Heart right ventricle (tissue), 16 donors: Measurements from ENCODE around the gene IMPA2. TPM values are rescaled to one million over a fixed set of nuclear protein-coding genes. Genes with fewer than 3 reads are reported as not detected.

ENCODE experiments used
- ATAC-seq, 8 donors: fragments of 200-7000 bp; cut with Tn5 transposase; one replicate each; pipeline ENCODE4 v1.9.1; 2020; ENCODE audit warnings: mild to moderate bottlenecking in 8 of 8, moderate library complexity in 8 of 8, moderate number of reproducible peaks in 1 of 8
- DNase-seq, 2 donors: peaks; one replicate each; pipeline ENCODE4 v3.0.0-alpha.2; 2020
- H3K27ac ChIP-seq, 10 donors: fragments of 200-600 bp; sonication (generic) in 2 of 10; one replicate each; pipeline versions ENCODE4 v1.5.0 to v1.8.0; 2020 to 2022; ENCODE audit warnings: mild to moderate bottlenecking in 3 of 10
- H3K27me3 ChIP-seq, 7 donors: fragments of 200-600 bp; one replicate each; pipeline ENCODE4 v1.8.0; 2021 to 2022; ENCODE audit warnings: mild to moderate bottlenecking in 2 of 7
- H3K36me3 ChIP-seq, 9 donors: fragments of 200-600 bp; sonication (generic) in 1 of 9; one replicate each; pipeline versions ENCODE4 v1.5.0 to v1.8.0; 2020 to 2022; ENCODE audit warnings: mild to moderate bottlenecking in 2 of 9
- H3K4me1 ChIP-seq, 9 donors: fragments of 200-600 bp; sonication (generic) in 1 of 9; one replicate each; pipeline versions ENCODE4 v1.5.0 to v1.8.0; 2020 to 2022; ENCODE audit warnings: mild to moderate bottlenecking in 4 of 9
- H3K4me3 ChIP-seq, 10 donors: fragments of 200-600 bp; sonication (generic) in 2 of 10; one replicate each; pipeline versions ENCODE4 v1.5.0 to v1.8.0; 2020 to 2022; ENCODE audit warnings: mild to moderate bottlenecking in 7 of 10, moderate library complexity in 2 of 10
- H3K9me3 ChIP-seq, 11 donors: fragments of 200-600 bp in 10 of 11; sonication (generic) in 2 of 11; one replicate each; pipeline versions ENCODE4 v1.5.0 to v1.8.0; 2013 to 2022; ENCODE audit warnings: mild to moderate bottlenecking in 2 of 11, control low read depth in 1 of 11, moderate library complexity in 1 of 11
- WGBS, 2 donors: extraction: QIAGEN DNeasy Blood & Tissue Kit; methylation state at CpG; one replicate each; pipeline ENCODE4 v1.1.7; 2013; ENCODE audit warnings: inconsistent platforms in 1 of 2; 5-methylcytosine and 5-hydroxymethylcytosine counted together
- intact Hi-C, 10 donors: fragments of 100-400 bp; cut with DNase I; formaldehyde crosslinking; loops; one replicate each; pipeline versions ENCODE4 v1.11.1 to v1.14.2; 2022
- polyA plus RNA-seq, 2 donors: library from polyadenylated mRNA; stranded (reverse); fragments of 200-250 nt; gene quantifications; one replicate each; pipeline ENCODE4 v1.2.3, GENCODE V29; 2013
- total RNA-seq, 10 donors: library from RNA; stranded (reverse); fragmentation: NEBNext Ultra II Directional in 3 of 10; extraction: Animal tissue kit (Norgen Biotek cat#: 25700) in 3 of 10; gene quantifications; one replicate each; pipeline versions ENCODE4 v1.2.1 to v1.2.4, GENCODE V29; 2021 to 2023
- TF ChIP-seq, protein P1 (sequence below), 9 donors: fragments of 200-600 bp; sonication (generic) in 2 of 9; IDR thresholded peaks; one replicate each; pipeline versions ENCODE4 v1.5.0 to v1.8.0; 2021 to 2022; ENCODE audit warnings: antibody characterized with exemption in 9 of 9, mild to moderate bottlenecking in 5 of 9, moderate library complexity in 1 of 9
- donor health status: Arrhythmogenic right ventricular cardiomyopathy.
- donor health status: ischemic (EF 13 %, LVEDD 7.1; RV severe dilation, severe dysfunction).
- donor health status: healthy with polysubstance abuse.
- donor health status: DM: no; HTN: yes; CAD: no.
- donor health status: DM: no; HTN: no; CAD: no.
- donor health status: ischemic (EF 25% LVEDD 6.9; RV normal size, moderate dysfunction).
- donor health status: ischemic (EF 25% LVEDD 5.7; RV mildly dilated, moderate dysfunction).
- donor health status: healthy.
- donor health status: DM: yes; HTN: yes; CAD: no.
- donor health status: Ischemic cardiomyopathy.
- donor health status: ischemic (EF 35%, LVEDD 5.7; RV mildly dilated, moderate dysfunction).
- donor health status: nonischemic (EF 11% LVEDD 7.7; RV severe dilation, severe dysfunction).
- donor health status: DM: yes; HTN: yes; CAD: no.
- donor health status: PGD.
- donor health status: ischemic (EF 29% LVEDD 5.4; RV normal size, mild dysfunction).
- donor health status: nonischemic (EF 23%, LVEDD 6.1; RV moderate dilation, normal function).

IMPA2 gene
- total and polyA plus RNA-seq, 12 donors = 17.6 to 79.6 (median 32.2) TPM

DNA sequence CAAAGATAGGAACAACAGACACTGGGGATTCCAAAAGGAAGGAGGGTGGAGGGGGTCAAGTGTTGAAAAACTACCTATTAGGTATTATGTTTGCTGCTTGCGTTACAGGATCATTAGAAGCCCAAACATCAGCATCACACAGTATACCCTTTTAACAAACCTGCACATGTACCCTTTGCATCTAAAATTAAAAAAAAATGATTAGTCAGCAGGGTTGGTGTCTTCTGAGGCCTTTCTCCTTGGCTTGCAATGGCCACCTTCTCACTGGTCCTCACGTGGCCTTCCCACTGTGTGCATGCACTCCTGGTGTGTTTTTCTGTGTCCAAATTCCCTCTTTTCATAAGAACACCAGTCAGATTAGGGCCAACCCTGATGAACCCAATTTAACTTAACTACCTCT, 5.6 kb upstream of the IMPA2 start:
- Histone ChIP-seq H3K4me1 (peaks cover 0 to 18% (median 8%) of the 10 kb centered on the region in 9 donors), H3K4me3 (no peak overlapping the region), H3K36me3 (no peaks in the 10 kb centered on the region), H3K9me3 (no peaks in the 10 kb centered on the region), H3K27me3 (peaks cover 0 to 4% (median 0%) of the 10 kb centered on the region in 7 donors), H3K27ac (no peak overlapping the region)
- WGBS, 2 donors = 84 to 88% methylated on average over 2 of the region's 2 CpGs
- ATAC-seq (no peak), DNase-seq (no peak)
- TF ChIP-seq, protein P1, sequence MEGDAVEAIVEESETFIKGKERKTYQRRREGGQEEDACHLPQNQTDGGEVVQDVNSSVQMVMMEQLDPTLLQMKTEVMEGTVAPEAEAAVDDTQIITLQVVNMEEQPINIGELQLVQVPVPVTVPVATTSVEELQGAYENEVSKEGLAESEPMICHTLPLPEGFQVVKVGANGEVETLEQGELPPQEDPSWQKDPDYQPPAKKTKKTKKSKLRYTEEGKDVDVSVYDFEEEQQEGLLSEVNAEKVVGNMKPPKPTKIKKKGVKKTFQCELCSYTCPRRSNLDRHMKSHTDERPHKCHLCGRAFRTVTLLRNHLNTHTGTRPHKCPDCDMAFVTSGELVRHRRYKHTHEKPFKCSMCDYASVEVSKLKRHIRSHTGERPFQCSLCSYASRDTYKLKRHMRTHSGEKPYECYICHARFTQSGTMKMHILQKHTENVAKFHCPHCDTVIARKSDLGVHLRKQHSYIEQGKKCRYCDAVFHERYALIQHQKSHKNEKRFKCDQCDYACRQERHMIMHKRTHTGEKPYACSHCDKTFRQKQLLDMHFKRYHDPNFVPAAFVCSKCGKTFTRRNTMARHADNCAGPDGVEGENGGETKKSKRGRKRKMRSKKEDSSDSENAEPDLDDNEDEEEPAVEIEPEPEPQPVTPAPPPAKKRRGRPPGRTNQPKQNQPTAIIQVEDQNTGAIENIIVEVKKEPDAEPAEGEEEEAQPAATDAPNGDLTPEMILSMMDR (IDR thresholded peaks at IDR 0.05) = no peak
- intact Hi-C loops = no loop called here

DNA sequence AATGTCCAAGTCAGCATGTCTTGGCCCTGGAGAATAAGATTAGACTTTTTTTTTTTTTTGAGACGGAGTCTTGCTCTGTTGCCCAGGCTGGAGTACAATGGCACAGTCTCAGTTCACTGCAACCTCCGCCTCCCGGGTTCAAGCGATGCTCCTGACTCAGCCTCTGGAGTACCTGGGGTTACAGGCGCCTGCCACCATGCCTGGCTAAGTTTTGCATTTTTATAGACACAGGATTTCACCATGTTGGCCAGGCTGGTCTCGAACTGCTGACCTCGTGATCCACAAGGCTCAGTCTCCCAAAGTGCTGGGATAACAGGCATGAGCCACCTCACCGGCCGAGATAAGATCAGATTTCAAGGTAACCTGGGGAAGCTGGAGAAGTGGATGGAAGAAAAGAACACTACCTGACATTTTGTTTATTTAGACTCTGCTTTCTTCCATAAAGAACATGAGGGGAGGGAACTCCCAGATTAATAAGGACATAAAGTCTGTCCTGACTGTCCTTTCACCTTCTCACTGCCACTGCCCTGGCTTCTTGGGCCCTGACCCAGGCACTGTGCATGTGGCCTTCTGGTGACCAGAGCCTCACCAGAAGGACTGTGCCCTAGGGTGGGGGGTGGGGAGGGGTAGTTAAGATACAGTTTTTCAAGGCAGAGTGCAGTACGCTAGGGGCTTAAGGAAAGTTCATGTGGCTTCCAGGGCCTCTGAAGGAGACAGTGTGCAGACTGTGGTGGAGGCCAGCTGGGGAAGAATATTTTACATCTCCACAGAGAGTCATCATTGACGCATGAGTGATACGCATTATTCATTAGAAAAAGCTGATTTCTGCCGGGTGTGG, 4.8 kb upstream of the IMPA2 start:
- no peak overlapping the region for H3K27ac ChIP-seq
- no peak for ATAC-seq

DNA sequence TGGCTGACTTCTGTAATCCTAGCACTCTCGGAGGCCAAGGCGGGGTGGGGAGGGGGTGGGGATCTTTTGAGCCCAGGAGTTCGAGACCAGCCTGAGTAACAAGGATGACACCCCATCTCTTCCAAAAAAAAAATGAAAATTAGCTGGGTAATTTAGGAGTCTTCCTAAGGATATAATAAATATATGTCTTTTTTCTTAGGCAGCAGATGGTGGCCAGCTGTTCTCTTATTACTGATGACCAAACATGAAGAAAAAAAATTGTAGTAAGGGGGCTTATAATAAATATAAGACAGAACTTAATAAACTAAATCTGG, 4.2 kb upstream of the IMPA2 start:
- intact Hi-C loops = no loop called here
- ATAC-seq (no peak), DNase-seq (no peak)
- TF ChIP-seq, protein P1 (IDR thresholded peaks at IDR 0.05) = no peak
- H3K4me3 ChIP-seq = no peak overlapping the region
- peaks cover 0 to 18% (median 13%) of the 10 kb centered on the region in 9 donors for H3K4me1 ChIP-seq
- no peaks in the 10 kb centered on the region for H3K9me3 ChIP-seq
- 83 to 89% methylated on average over 3 of the region's 3 CpGs for WGBS, 2 donors
- peaks cover 0 to 4% (median 0%) of the 10 kb centered on the region in 7 donors for H3K27me3 ChIP-seq
- no peak overlapping the region for H3K27ac ChIP-seq
- H3K36me3 ChIP-seq = no peaks in the 10 kb centered on the region

More for the DNA sequence above, 4.8 kb upstream of the IMPA2 start:
- H3K4me3 ChIP-seq = no peak overlapping the region
- no peaks in the 10 kb centered on the region for H3K9me3 ChIP-seq
- WGBS, 2 donors = 87% methylated on average over 13 of the region's 13 CpGs
- peaks cover 0 to 4% (median 0%) of the 10 kb centered on the region in 7 donors for H3K27me3 ChIP-seq
- no peaks in the 10 kb centered on the region for H3K36me3 ChIP-seq
- H3K4me1 ChIP-seq = peaks cover 0 to 18% (median 8%) of the 10 kb centered on the region in 9 donors
- DNase-seq = no peak
- TF ChIP-seq, protein P1 (IDR thresholded peaks at IDR 0.05) = no peak
- intact Hi-C loops = no loop called here

DNA sequence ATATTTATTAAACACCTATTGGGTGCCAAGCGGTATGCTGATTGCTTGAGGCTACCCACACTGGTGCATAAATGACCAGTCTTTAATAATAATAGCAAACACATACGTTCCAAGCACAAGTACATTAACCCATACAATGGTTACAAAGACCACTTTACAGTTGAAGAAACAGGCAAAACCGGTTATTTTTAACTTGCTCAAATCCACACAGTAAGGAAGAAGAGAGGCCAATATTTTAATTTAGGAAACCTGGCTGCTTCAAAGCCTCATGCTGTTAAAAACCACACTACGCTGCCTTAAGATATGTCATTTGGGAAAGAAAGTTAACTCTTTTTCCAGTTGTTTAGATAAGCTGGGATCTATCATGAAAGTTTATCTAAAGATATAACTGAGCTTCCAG, 2.4 kb upstream of the IMPA2 start:
- H3K9me3 ChIP-seq = no peaks in the 10 kb centered on the region
- no peaks in the 10 kb centered on the region for H3K36me3 ChIP-seq
- WGBS, 2 donors = 93 to 96% methylated on average over 4 of the region's 4 CpGs
- no peak overlapping the region for H3K4me3 ChIP-seq
- H3K4me1 ChIP-seq = peaks cover 0 to 37% (median 23%) of the 10 kb centered on the region in 9 donors
- H3K27ac ChIP-seq = no peak overlapping the region
- TF ChIP-seq, protein P1 (IDR thresholded peaks at IDR 0.05) = no peak
- DNase-seq (no peak), ATAC-seq (no peak)
- intact Hi-C loops = no loop called here
- H3K27me3 ChIP-seq = no peaks in the 10 kb centered on the region
